Raji (cell line): ENCODE measurements around the gene TFG.

ENCODE experiments used
- POLR2A ChIP-seq: IDR thresholded peaks from 2 replicates; pipeline ENCODE4 v1.6.1; 2011; ENCODE audit warnings: low read depth, low read length, control low read depth; ENCODE audit not compliant: insufficient read depth

The TFG gene

GRCh38 chr3:100702082-100702979 lies 7.0 kb upstream of the TFG start:
- no peak for TF ChIP-seq POLR2A

GRCh38 chr3:100702980-100703345 lies 6.3 kb upstream of the TFG start:
- no peak for TF ChIP-seq POLR2A

GRCh38 chr3:100703865-100704264 lies 5.4 kb upstream of the TFG start:
- TF ChIP-seq POLR2A, result no peak

GRCh38 chr3:100706365-100706764 lies 2.9 kb upstream of the TFG start:
- no peak for TF ChIP-seq POLR2A

GRCh38 chr3:100708644-100708988 lies 678 bp upstream of the TFG start:
- no peak for TF ChIP-seq POLR2A

- TF ChIP-seq POLR2A, result no peak
These were observed 557 bp downstream of the TFG start for GRCh38 chr3:100709842-100710260.

- no peak for TF ChIP-seq POLR2A
These were observed 1.1 kb downstream of the TFG start for GRCh38 chr3:100710261-100710968.

GRCh38 chr3:100715176-100715575 lies 5.9 kb downstream of the TFG start:
- TF ChIP-seq POLR2A, result no peak

GRCh38 chr3:100717063-100717462 lies 7.8 kb downstream of the TFG start:
- TF ChIP-seq POLR2A, result no peak

- no peak for TF ChIP-seq POLR2A
These were observed 8.6 kb downstream of the TFG start for GRCh38 chr3:100717637-100718487.

GRCh38 chr3:100719136-100719535 lies 9.8 kb downstream of the TFG start:
- TF ChIP-seq POLR2A, result no peak

- no peak for TF ChIP-seq POLR2A
These were observed 11.1 kb downstream of the TFG start for GRCh38 chr3:100720426-100720825.

- no peak for TF ChIP-seq POLR2A
These were observed 16.7 kb downstream of the TFG start for GRCh38 chr3:100725935-100726513.

- TF ChIP-seq POLR2A, result no peak
These were observed 17.4 kb downstream of the TFG start for GRCh38 chr3:100726706-100727105.

GRCh38 chr3:100730524-100730923 lies 21.2 kb downstream of the TFG start:
- no peak for TF ChIP-seq POLR2A
